ENCODE results near the gene CCL25. TPM values are rescaled to one million over a fixed set of nuclear protein-coding genes. Genes with fewer than 3 reads are reported as not detected.
A peak's percentile ranks its signal among the peaks of the same experiment; 100 is the strongest.

The CCL25 gene
- total and polyA plus RNA-seq, 2 of the 13 experiments (the other 11 are each of a cell fraction or from before 2014, with no cell fraction given), result not detected

- 0 out of 2 replicates have a peak, but pooled peaks have one; percentile 68 for TF ChIP-seq ZNF138 (CRISPR knock-in tag; IDR thresholded peaks at IDR 0.05; ENCODE audit: low read depth)
- TF ChIP-seq, protein P1, sequence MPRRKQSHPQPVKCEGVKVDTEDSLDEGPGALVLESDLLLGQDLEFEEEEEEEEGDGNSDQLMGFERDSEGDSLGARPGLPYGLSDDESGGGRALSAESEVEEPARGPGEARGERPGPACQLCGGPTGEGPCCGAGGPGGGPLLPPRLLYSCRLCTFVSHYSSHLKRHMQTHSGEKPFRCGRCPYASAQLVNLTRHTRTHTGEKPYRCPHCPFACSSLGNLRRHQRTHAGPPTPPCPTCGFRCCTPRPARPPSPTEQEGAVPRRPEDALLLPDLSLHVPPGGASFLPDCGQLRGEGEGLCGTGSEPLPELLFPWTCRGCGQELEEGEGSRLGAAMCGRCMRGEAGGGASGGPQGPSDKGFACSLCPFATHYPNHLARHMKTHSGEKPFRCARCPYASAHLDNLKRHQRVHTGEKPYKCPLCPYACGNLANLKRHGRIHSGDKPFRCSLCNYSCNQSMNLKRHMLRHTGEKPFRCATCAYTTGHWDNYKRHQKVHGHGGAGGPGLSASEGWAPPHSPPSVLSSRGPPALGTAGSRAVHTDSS (CRISPR knock-in tag; conservative IDR thresholded peaks at IDR 0.05), result 0 out of 2 replicates have a peak, but pooled peaks have one; percentile 72
- no peak for TF ChIP-seq ZNF720 (CRISPR knock-in tag; IDR thresholded peaks at IDR 0.05)
- no peak for TF ChIP-seq MTERF4 (CRISPR knock-in tag; IDR thresholded peaks at IDR 0.05)
- TF ChIP-seq ZNF264 (CRISPR knock-in tag; IDR thresholded peaks at IDR 0.05), result no peak
- no peak for TF ChIP-seq ZNF605 (CRISPR knock-in tag; IDR thresholded peaks at IDR 0.05)
- peak; percentile 39; the same call in 1 of the 2 replicates for TF ChIP-seq ZNF160 (CRISPR knock-in tag; IDR thresholded peaks at IDR 0.05)
- peak; percentile 22; the same call in 1 of the 2 replicates for TF ChIP-seq DR1 (CRISPR knock-in tag; IDR thresholded peaks at IDR 0.05)
- peak; percentile 70; the same call in 1 of the 2 replicates for TF ChIP-seq SPEN (CRISPR knock-in tag; IDR thresholded peaks at IDR 0.05; ENCODE audit: low read depth)
- peak; percentile 58; the same call in 1 of the 2 replicates for TF ChIP-seq KAT8 (CRISPR knock-in tag; IDR thresholded peaks at IDR 0.05)
- TF ChIP-seq, protein P2, sequence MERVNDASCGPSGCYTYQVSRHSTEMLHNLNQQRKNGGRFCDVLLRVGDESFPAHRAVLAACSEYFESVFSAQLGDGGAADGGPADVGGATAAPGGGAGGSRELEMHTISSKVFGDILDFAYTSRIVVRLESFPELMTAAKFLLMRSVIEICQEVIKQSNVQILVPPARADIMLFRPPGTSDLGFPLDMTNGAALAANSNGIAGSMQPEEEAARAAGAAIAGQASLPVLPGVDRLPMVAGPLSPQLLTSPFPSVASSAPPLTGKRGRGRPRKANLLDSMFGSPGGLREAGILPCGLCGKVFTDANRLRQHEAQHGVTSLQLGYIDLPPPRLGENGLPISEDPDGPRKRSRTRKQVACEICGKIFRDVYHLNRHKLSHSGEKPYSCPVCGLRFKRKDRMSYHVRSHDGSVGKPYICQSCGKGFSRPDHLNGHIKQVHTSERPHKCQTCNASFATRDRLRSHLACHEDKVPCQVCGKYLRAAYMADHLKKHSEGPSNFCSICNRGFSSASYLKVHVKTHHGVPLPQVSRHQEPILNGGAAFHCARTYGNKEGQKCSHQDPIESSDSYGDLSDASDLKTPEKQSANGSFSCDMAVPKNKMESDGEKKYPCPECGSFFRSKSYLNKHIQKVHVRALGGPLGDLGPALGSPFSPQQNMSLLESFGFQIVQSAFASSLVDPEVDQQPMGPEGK (CRISPR knock-in tag; IDR thresholded peaks at IDR 0.05), result peak; percentile 47; the same call in 1 of the 2 replicates
- 0 out of 2 replicates have a peak, but pooled peaks have one; percentile 29 for TF ChIP-seq ZNF782 (CRISPR knock-in tag; IDR thresholded peaks at IDR 0.05; ENCODE audit: borderline replicate concordance)
- TF ChIP-seq, protein P3, sequence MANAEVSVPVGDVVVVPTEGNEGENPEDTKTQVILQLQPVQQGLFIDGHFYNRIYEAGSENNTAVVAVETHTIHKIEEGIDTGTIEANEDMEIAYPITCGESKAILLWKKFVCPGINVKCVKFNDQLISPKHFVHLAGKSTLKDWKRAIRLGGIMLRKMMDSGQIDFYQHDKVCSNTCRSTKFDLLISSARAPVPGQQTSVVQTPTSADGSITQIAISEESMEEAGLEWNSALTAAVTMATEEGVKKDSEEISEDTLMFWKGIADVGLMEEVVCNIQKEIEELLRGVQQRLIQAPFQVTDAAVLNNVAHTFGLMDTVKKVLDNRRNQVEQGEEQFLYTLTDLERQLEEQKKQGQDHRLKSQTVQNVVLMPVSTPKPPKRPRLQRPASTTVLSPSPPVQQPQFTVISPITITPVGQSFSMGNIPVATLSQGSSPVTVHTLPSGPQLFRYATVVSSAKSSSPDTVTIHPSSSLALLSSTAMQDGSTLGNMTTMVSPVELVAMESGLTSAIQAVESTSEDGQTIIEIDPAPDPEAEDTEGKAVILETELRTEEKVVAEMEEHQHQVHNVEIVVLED (CRISPR knock-in tag; IDR thresholded peaks at IDR 0.05; ENCODE audit: borderline replicate concordance), result peak; percentile 69; the same call in 1 of the 2 replicates
- no peak for TF ChIP-seq NCOA1 (CRISPR knock-in tag; IDR thresholded peaks at IDR 0.05)
- peak; percentile 90 for TF ChIP-seq GABPA (IDR thresholded peaks at IDR 0.05; ENCODE audit: low read depth, low read length)
- TF ChIP-seq GABPA (CRISPR knock-in tag; IDR thresholded peaks at IDR 0.05; ENCODE audit: low read depth), result peak; percentile 69
- no peak for TF ChIP-seq NFKBIZ (CRISPR knock-in tag; IDR thresholded peaks at IDR 0.05)
- TF ChIP-seq, protein P4, sequence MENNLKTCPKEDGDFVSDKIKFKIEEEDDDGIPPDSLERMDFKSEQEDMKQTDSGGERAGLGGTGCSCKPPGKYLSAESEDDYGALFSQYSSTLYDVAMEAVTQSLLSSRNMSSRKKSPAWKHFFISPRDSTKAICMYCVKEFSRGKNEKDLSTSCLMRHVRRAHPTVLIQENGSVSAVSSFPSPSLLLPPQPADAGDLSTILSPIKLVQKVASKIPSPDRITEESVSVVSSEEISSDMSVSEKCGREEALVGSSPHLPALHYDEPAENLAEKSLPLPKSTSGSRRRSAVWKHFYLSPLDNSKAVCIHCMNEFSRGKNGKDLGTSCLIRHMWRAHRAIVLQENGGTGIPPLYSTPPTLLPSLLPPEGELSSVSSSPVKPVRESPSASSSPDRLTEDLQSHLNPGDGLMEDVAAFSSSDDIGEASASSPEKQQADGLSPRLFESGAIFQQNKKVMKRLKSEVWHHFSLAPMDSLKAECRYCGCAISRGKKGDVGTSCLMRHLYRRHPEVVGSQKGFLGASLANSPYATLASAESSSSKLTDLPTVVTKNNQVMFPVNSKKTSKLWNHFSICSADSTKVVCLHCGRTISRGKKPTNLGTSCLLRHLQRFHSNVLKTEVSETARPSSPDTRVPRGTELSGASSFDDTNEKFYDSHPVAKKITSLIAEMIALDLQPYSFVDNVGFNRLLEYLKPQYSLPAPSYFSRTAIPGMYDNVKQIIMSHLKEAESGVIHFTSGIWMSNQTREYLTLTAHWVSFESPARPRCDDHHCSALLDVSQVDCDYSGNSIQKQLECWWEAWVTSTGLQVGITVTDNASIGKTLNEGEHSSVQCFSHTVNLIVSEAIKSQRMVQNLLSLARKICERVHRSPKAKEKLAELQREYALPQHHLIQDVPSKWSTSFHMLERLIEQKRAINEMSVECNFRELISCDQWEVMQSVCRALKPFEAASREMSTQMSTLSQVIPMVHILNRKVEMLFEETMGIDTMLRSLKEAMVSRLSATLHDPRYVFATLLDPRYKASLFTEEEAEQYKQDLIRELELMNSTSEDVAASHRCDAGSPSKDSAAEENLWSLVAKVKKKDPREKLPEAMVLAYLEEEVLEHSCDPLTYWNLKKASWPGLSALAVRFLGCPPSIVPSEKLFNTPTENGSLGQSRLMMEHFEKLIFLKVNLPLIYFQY (CRISPR knock-in tag; IDR thresholded peaks at IDR 0.05; ENCODE audit: borderline replicate concordance), result peak; percentile 18; the same call in 1 of the 2 replicates
- TF ChIP-seq ZSCAN21 (CRISPR knock-in tag; IDR thresholded peaks at IDR 0.05; ENCODE audit: borderline replicate concordance), result peak; percentile 38; the same call in 1 of the 2 replicates
Observed at GRCh38 chr19:8005534-8006256, 46.9 kb upstream of the CCL25 start, which contains the start of gene ELAVL1 (continued).

Data from HepG2 (cell line).